Vagina (tissue), 2 donors: ENCODE results near the gene ANXA2. TPM values are rescaled to one million over a fixed set of nuclear protein-coding genes. Genes with fewer than 3 reads are reported as not detected.

Experiments
- DNase-seq, 2 donors: peaks; one replicate each; pipeline ENCODE4 v3.0.0-alpha.2; 2017; ENCODE audit errors: extremely low spot score in 2 of 2
- H3K27ac ChIP-seq: fragments of 200-600 bp; sonication (generic); one replicate; pipeline ENCODE4 v1.5.1; 2019
- H3K27me3 ChIP-seq: fragments of 200-600 bp; sonication (generic); one replicate; pipeline ENCODE4 v1.5.1; 2019
- H3K36me3 ChIP-seq, 2 donors: fragments of 200-600 bp; sonication (generic); one replicate each; pipeline ENCODE4 v1.5.1; 2017 to 2019
- H3K4me1 ChIP-seq: fragments of 200-600 bp; sonication (generic); one replicate; pipeline ENCODE4 v1.5.1; 2019
- H3K4me3 ChIP-seq, 2 donors: fragments of 200-600 bp; sonication (generic); 1 replicate in 1 of 2; 2 replicates in 1 of 2; pipeline ENCODE4 v1.5.1; 2016 to 2019
- H3K9me3 ChIP-seq: fragments of 200-600 bp; sonication (generic); one replicate; pipeline ENCODE4 v1.5.1; 2019
- POLR2A ChIP-seq, 2 donors: fragments of 450-650 bp; IDR thresholded peaks; one replicate each; pipeline ENCODE4 v1.6.1; 2017; ENCODE audit warnings: antibody characterized with exemption in 2 of 2, mild to moderate bottlenecking in 2 of 2, moderate library complexity in 2 of 2
- POLR2AphosphoS5 ChIP-seq, 2 donors: sonication (generic); formaldehyde crosslinking; IDR thresholded peaks; one replicate each; pipeline ENCODE4 v1.9.0; 2017; ENCODE audit warnings: antibody characterized with exemption in 2 of 2, mild to moderate bottlenecking in 2 of 2, low read depth in 1 of 2; ENCODE audit not compliant: insufficient read depth in 1 of 2
- intact Hi-C: fragments of 100-400 bp; cut with DNase I; formaldehyde crosslinking; loops from one replicate; pipeline ENCODE4 v1.15.1; 2023
- total RNA-seq: library from RNA; depleted of rRNA; stranded (reverse); fragments of >200 nt; gene quantifications from one replicate; pipeline ENCODE4 v1.2.3, GENCODE V29; 2016
- TF ChIP-seq, protein P1 (sequence below), 3 experiments: fragments of 450-650 bp in 2 of 3; fragments of 200-600 bp in 1 of 3; sonication (generic) in 1 of 3; IDR thresholded peaks; one replicate each; pipeline ENCODE4 v1.5.1; 2017 to 2019; ENCODE audit warnings: antibody characterized with exemption in 3 of 3, mild to moderate bottlenecking in 2 of 3, moderate library complexity in 2 of 3

The ANXA2 gene
- total RNA-seq, 1 donor from 2014 or later = 1,230 TPM

DNA sequence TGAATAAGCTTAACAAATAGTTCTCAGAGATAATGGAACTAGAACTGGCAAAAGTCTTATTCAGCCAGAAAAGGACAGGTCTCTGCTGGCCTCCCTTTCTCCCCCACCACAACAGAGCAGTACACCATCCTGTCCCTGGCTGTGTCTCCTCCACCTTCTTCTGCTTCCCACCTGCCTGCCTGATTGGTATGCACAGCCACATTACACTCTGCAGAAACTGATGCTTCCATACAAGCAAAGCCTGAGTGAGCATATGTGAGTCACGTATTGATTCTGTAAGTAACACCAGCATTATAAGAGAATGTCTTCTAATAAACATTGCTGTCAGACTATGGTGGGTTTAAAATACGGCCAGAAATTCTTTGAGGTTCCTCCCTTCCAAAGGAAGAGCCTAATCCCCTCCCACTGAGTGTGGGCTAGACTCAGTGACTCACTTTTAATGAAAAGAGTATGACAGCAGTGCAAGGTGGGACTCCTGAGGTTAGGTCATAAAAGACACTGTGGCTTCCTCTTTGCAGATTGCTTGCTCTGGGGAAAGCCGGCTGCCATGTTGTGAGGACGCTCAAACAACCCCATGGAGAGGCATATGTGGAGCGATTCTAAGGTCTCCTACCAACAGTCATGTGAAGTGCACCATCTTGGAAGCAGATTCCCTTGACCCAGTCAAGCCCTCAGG is 44.4 kb downstream of the ANXA2 start:
- intact Hi-C loops = loop anchor here (10.0 kb wide), 1 partner anchor 91 kb away; no protein-coding TSS in a partner anchor
- Histone ChIP-seq H3K27ac (no peak overlapping the region), H3K4me1 (no peaks in the 10 kb centered on the region), H3K27me3 (no peaks in the 10 kb centered on the region), H3K4me3 (no peak overlapping the region), H3K9me3 (no peaks in the 10 kb centered on the region), H3K36me3 (peaks cover 8 to 77% of the 10 kb centered on the region in 2 donors)
- TF ChIP-seq, protein P1, sequence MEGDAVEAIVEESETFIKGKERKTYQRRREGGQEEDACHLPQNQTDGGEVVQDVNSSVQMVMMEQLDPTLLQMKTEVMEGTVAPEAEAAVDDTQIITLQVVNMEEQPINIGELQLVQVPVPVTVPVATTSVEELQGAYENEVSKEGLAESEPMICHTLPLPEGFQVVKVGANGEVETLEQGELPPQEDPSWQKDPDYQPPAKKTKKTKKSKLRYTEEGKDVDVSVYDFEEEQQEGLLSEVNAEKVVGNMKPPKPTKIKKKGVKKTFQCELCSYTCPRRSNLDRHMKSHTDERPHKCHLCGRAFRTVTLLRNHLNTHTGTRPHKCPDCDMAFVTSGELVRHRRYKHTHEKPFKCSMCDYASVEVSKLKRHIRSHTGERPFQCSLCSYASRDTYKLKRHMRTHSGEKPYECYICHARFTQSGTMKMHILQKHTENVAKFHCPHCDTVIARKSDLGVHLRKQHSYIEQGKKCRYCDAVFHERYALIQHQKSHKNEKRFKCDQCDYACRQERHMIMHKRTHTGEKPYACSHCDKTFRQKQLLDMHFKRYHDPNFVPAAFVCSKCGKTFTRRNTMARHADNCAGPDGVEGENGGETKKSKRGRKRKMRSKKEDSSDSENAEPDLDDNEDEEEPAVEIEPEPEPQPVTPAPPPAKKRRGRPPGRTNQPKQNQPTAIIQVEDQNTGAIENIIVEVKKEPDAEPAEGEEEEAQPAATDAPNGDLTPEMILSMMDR (IDR thresholded peaks at IDR 0.05) = no peak
- TF ChIP-seq POLR2A (IDR thresholded peaks at IDR 0.05) (no peak), POLR2AphosphoS5 (IDR thresholded peaks at IDR 0.05; ENCODE audit: insufficient read depth in 1 of 2, low read depth in 1 of 2) (no peak)
- peak in 1 of 2 donors; percentile 65 for DNase-seq

- no peaks in the 10 kb centered on the region for H3K27me3 ChIP-seq
- no peaks in the 10 kb centered on the region for H3K9me3 ChIP-seq
- TF ChIP-seq POLR2AphosphoS5 (IDR thresholded peaks at IDR 0.05; ENCODE audit: insufficient read depth in 1 of 2, low read depth in 1 of 2) (no peak), POLR2A (IDR thresholded peaks at IDR 0.05) (no peak)
- TF ChIP-seq, protein P1 (IDR thresholded peaks at IDR 0.05) = no peak
- intact Hi-C loops = loop anchor here (10.0 kb wide), 1 partner anchor 92 kb away; no protein-coding TSS in a partner anchor
- H3K27ac ChIP-seq = no peak overlapping the region
- H3K36me3 ChIP-seq = peaks cover 8 to 86% of the 10 kb centered on the region in 2 donors
- H3K4me1 ChIP-seq = no peaks in the 10 kb centered on the region
- peak in 1 of 2 donors; percentile 6 for DNase-seq
- no peak overlapping the region for H3K4me3 ChIP-seq
Measured at GRCh38 chr15:60352525-60352924, 45.3 kb downstream of the ANXA2 start.

GRCh38 chr15:60351066-60351465 is 46.7 kb downstream of the ANXA2 start:
- Histone ChIP-seq H3K4me1 (no peaks in the 10 kb centered on the region), H3K4me3 (no peak overlapping the region), H3K36me3 (peaks cover 15 to 90% of the 10 kb centered on the region in 2 donors), H3K27me3 (no peaks in the 10 kb centered on the region), H3K27ac (no peak overlapping the region), H3K9me3 (no peaks in the 10 kb centered on the region)
- no peak for TF ChIP-seq POLR2AphosphoS5 (IDR thresholded peaks at IDR 0.05; ENCODE audit: insufficient read depth in 1 of 2, low read depth in 1 of 2)
- no peak for TF ChIP-seq POLR2A (IDR thresholded peaks at IDR 0.05)
- TF ChIP-seq, protein P1 (IDR thresholded peaks at IDR 0.05) = no peak
- intact Hi-C loops = loop anchor here (10.0 kb wide), 1 partner anchor 94 kb away; no protein-coding TSS in a partner anchor
- DNase-seq = no peak

- DNase-seq = no peak
- Histone ChIP-seq H3K36me3 (peaks cover 15 to 90% of the 10 kb centered on the region in 2 donors), H3K4me3 (no peak overlapping the region), H3K9me3 (no peaks in the 10 kb centered on the region), H3K27me3 (no peaks in the 10 kb centered on the region), H3K27ac (no peak overlapping the region), H3K4me1 (no peaks in the 10 kb centered on the region)
- intact Hi-C loops = loop anchor here (10.0 kb wide), 1 partner anchor 95 kb away; no protein-coding TSS in a partner anchor
- TF ChIP-seq POLR2AphosphoS5 (IDR thresholded peaks at IDR 0.05; ENCODE audit: insufficient read depth in 1 of 2, low read depth in 1 of 2) = no peak
- TF ChIP-seq, protein P1 (IDR thresholded peaks at IDR 0.05) = no peak
- no peak for TF ChIP-seq POLR2A (IDR thresholded peaks at IDR 0.05)
Measured at GRCh38 chr15:60350108-60350507, 47.7 kb downstream of the ANXA2 start.

DNA sequence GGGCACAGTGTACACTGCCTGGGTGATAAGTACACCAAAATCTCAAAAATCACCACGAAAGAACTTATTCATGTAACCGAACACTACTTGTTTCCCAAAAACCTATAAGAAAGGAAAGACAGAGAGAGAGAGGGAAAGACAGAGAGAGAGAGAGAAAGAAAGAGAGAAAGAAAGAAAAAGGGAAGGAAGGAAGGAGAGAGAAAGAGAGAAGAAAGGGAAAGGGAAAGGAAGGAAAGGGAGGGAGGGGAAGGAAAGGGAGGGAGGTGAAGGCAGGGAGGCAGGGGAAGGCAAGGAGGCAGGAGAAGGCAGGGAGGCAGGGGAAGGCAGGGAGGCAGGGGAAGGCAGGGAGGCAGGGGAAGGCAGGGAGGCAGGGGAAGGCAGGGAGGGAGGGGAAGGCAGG is 48.2 kb downstream of the ANXA2 start:
- no peak overlapping the region for H3K27ac ChIP-seq
- TF ChIP-seq POLR2AphosphoS5 (IDR thresholded peaks at IDR 0.05; ENCODE audit: insufficient read depth in 1 of 2, low read depth in 1 of 2) (no peak), POLR2A (IDR thresholded peaks at IDR 0.05) (no peak)
- TF ChIP-seq, protein P1 (IDR thresholded peaks at IDR 0.05) = no peak
- no peaks in the 10 kb centered on the region for H3K4me1 ChIP-seq
- no peaks in the 10 kb centered on the region for H3K9me3 ChIP-seq
- peaks cover 15 to 87% of the 10 kb centered on the region in 2 donors for H3K36me3 ChIP-seq
- no peak overlapping the region for H3K4me3 ChIP-seq
- intact Hi-C loops = no loop called here
- H3K27me3 ChIP-seq = no peaks in the 10 kb centered on the region
- no peak for DNase-seq
